RPMI7951 (cell line): ENCODE data around the gene SFT2D3. TPM values are rescaled to one million over a fixed set of nuclear protein-coding genes. Genes with fewer than 3 reads are reported as not detected.
A peak's percentile ranks its signal among the peaks of the same experiment; 100 is the strongest.

Experiments
- DNase-seq: peaks from one replicate; pipeline ENCODE4 v3.0.0-alpha.2; 2012; ENCODE audit warnings: low read depth
- total RNA-seq: library from RNA; depleted of rRNA; stranded (reverse); fragments of >200 nt; shearing (Covaris generic); gene quantifications from 2 replicates; pipeline ENCODE4 v1.2.3, GENCODE V29; 2014; rRNA removed

SFT2D3 gene
- 8.5 and 9.3 TPM in 2 replicates for total RNA-seq

- DNase-seq = peak; percentile 89
These were observed at the start of gene SFT2D3 for GRCh38 chr2:127701193-127701650. Gene SFT2D3 (plus strand): TSS chr2:127701497. CDS start chr2:127701529, 32 bp downstream.

- DNase-seq = peak; percentile 64
These were observed 49.2 kb upstream of the SFT2D3 start for GRCh38 chr2:127651971-127652550.

GRCh38 chr2:127652786-127653357 lies 48.4 kb upstream of the SFT2D3 start:
- DNase-seq = no peak

- no peak for DNase-seq
These were observed 47.7 kb upstream of the SFT2D3 start for GRCh38 chr2:127653421-127654083.

GRCh38 chr2:127654084-127654837 lies 47.0 kb upstream of the SFT2D3 start:
- DNase-seq = no peak

GRCh38 chr2:127654838-127655175 lies 46.5 kb upstream of the SFT2D3 start:
- DNase-seq = no peak

- no peak for DNase-seq
These were observed 45.9 kb upstream of the SFT2D3 start for GRCh38 chr2:127655209-127656073.

GRCh38 chr2:127656569-127657231 lies 44.6 kb upstream of the SFT2D3 start:
- no peak for DNase-seq

- DNase-seq = no peak
These were observed 44.1 kb upstream of the SFT2D3 start for GRCh38 chr2:127657232-127657595.

- DNase-seq = no peak
These were observed 43.2 kb upstream of the SFT2D3 start for GRCh38 chr2:127658146-127658545.

- DNase-seq = no peak
These were observed 42.5 kb upstream of the SFT2D3 start for GRCh38 chr2:127658641-127659407.

GRCh38 chr2:127659408-127660290 lies 41.6 kb upstream of the SFT2D3 start:
- no peak for DNase-seq

- no peak for DNase-seq
These were observed 41.1 kb upstream of the SFT2D3 start for GRCh38 chr2:127660291-127660578.

- no peak for DNase-seq
These were observed 40.1 kb upstream of the SFT2D3 start for GRCh38 chr2:127661072-127661649.

GRCh38 chr2:127661949-127662510 lies 39.3 kb upstream of the SFT2D3 start:
- DNase-seq = no peak

- no peak for DNase-seq
These were observed 38.2 kb upstream of the SFT2D3 start for GRCh38 chr2:127662937-127663565.

- DNase-seq = no peak
These were observed 37.7 kb upstream of the SFT2D3 start for GRCh38 chr2:127663566-127664064.
